HEK293 (cell line): ENCODE measurements around the gene PDLIM7.

Source experiments
- CTCF ChIA-PET: fragments of 350-600 bp; formaldehyde crosslinking; extraction: SDS; loops from one replicate; lab custom pipeline; 2021; ENCODE audit warnings: antibody characterized with exemption; lab: Yijun Ruan, JAX
- POLR2A ChIA-PET: fragments of 300-600 bp; formaldehyde crosslinking; extraction: SDS; loops from one replicate; lab custom pipeline; 2020; ENCODE audit warnings: antibody characterized with exemption, inconsistent platforms; lab: Yijun Ruan, JAX
- H3K27ac ChIP-seq: fragments of 200-500 bp; sonication (Bioruptor generic); 2 replicates; pipeline ENCODE4 v1.5.1; 2014; ENCODE audit warnings: low read depth, low read length, control low read depth, inconsistent platforms; ENCODE audit errors: extremely low read depth
- H3K36me3 ChIP-seq, 2 experiments: fragments of 200-500 bp in 1 of 2; sonication (Bioruptor generic) in 1 of 2; 1 replicate in 1 of 2; 2 replicates in 1 of 2; pipeline ENCODE4 v1.5.1; 2014 to 2017; ENCODE audit warnings: inconsistent platforms in 2 of 2, low read length in 2 of 2; ENCODE audit not compliant: control insufficient read depth in 2 of 2, insufficient read depth in 1 of 2
- H3K4me1 ChIP-seq: fragments of 200-500 bp; sonication (Bioruptor generic); 2 replicates; pipeline ENCODE4 v1.5.1; 2014; ENCODE audit warnings: mild to moderate bottlenecking, low read length, inconsistent platforms; ENCODE audit not compliant: control insufficient read depth, insufficient read depth
- H3K4me3 ChIP-seq: 2 replicates; pipeline ENCODE4 v1.5.1; 2011; ENCODE audit warnings: low read depth, mild to moderate bottlenecking, control low read depth, low read length, moderate library complexity
- H3K9me3 ChIP-seq: fragments of 200-500 bp; sonication (Bioruptor generic); 2 replicates; pipeline ENCODE4 v1.5.1; 2014; ENCODE audit warnings: low read depth, low read length, inconsistent platforms; ENCODE audit not compliant: control insufficient read depth, insufficient read depth
- KLF1 ChIP-seq: fragments of 450-650 bp; formaldehyde crosslinking; IDR thresholded peaks from 2 replicates; pipeline ENCODE4 v1.5.1; 2016; ENCODE audit warnings: missing biosample characterization, missing genetic modification characterization
- KLF10 ChIP-seq: fragments of 450-650 bp; IDR thresholded peaks from 2 replicates; pipeline ENCODE4 v1.5.1; 2018; ENCODE audit warnings: missing biosample characterization, mild to moderate bottlenecking, missing genetic modification characterization
- OSR2 ChIP-seq: fragments of 450-650 bp; formaldehyde crosslinking; IDR thresholded peaks from 2 replicates; pipeline ENCODE4 v1.5.1; 2016; ENCODE audit warnings: missing biosample characterization, missing genetic modification characterization
- ZIC2 ChIP-seq: fragments of 450-650 bp; formaldehyde crosslinking; IDR thresholded peaks from 2 replicates; pipeline ENCODE4 v1.5.1; 2016; ENCODE audit warnings: missing biosample characterization, missing genetic modification characterization
- ZNF335 ChIP-seq: fragments of 450-650 bp; formaldehyde crosslinking; conservative IDR thresholded peaks from 2 replicates; pipeline ENCODE4 v1.5.1; 2016; ENCODE audit warnings: missing biosample characterization, missing genetic modification characterization
- ZNF555 ChIP-seq: fragments of 450-650 bp; formaldehyde crosslinking; conservative IDR thresholded peaks from 2 replicates; pipeline ENCODE4 v1.5.1; 2017; ENCODE audit warnings: missing biosample characterization, mild to moderate bottlenecking, missing genetic modification characterization, inconsistent platforms
- ZNF624 ChIP-seq: fragments of 450-650 bp; formaldehyde crosslinking; IDR thresholded peaks from 2 replicates; pipeline ENCODE4 v1.5.1; 2017; ENCODE audit warnings: missing biosample characterization, missing genetic modification characterization
- ZNF660 ChIP-seq: fragments of 450-650 bp; IDR thresholded peaks from 2 replicates; pipeline ENCODE4 v1.5.1; 2018; ENCODE audit warnings: missing biosample characterization, mild to moderate bottlenecking, missing genetic modification characterization
- ZSCAN23 ChIP-seq: fragments of 450-650 bp; formaldehyde crosslinking; IDR thresholded peaks from 2 replicates; pipeline ENCODE4 v1.5.1; 2016; ENCODE audit warnings: missing biosample characterization, missing genetic modification characterization
- TF ChIP-seq, protein P1 (sequence below): fragments of 450-650 bp; formaldehyde crosslinking; IDR thresholded peaks from 2 replicates; pipeline ENCODE4 v1.5.1; 2016; ENCODE audit warnings: missing biosample characterization, missing genetic modification characterization
- TF ChIP-seq, protein P2 (sequence below): fragments of 450-650 bp; formaldehyde crosslinking; IDR thresholded peaks from 2 replicates; pipeline ENCODE4 v1.5.1; 2016; ENCODE audit warnings: missing biosample characterization, missing genetic modification characterization
- TF ChIP-seq, protein P3 (sequence below): fragments of 450-650 bp; formaldehyde crosslinking; IDR thresholded peaks from 2 replicates; pipeline ENCODE4 v1.5.1; 2017; ENCODE audit warnings: missing biosample characterization, missing genetic modification characterization
- TF ChIP-seq, protein P4 (sequence below): fragments of 450-650 bp; formaldehyde crosslinking; IDR thresholded peaks from 2 replicates; pipeline ENCODE4 v1.5.1; 2016; ENCODE audit warnings: missing biosample characterization, missing genetic modification characterization
- TF ChIP-seq, protein P5 (sequence below): fragments of 450-650 bp; formaldehyde crosslinking; IDR thresholded peaks from 2 replicates; pipeline ENCODE4 v1.5.1; 2016; ENCODE audit warnings: missing biosample characterization, missing genetic modification characterization
- TF ChIP-seq, protein P6 (sequence below): fragments of 450-650 bp; formaldehyde crosslinking; IDR thresholded peaks from 2 replicates; pipeline ENCODE4; 2016; ENCODE audit warnings: missing biosample characterization, missing genetic modification characterization
- TF ChIP-seq, protein P7 (sequence below): fragments of 450-650 bp; formaldehyde crosslinking; IDR thresholded peaks from 2 replicates; pipeline ENCODE4 v1.5.1; 2016; ENCODE audit warnings: missing biosample characterization, missing genetic modification characterization, borderline replicate concordance

The PDLIM7 gene

DNA sequence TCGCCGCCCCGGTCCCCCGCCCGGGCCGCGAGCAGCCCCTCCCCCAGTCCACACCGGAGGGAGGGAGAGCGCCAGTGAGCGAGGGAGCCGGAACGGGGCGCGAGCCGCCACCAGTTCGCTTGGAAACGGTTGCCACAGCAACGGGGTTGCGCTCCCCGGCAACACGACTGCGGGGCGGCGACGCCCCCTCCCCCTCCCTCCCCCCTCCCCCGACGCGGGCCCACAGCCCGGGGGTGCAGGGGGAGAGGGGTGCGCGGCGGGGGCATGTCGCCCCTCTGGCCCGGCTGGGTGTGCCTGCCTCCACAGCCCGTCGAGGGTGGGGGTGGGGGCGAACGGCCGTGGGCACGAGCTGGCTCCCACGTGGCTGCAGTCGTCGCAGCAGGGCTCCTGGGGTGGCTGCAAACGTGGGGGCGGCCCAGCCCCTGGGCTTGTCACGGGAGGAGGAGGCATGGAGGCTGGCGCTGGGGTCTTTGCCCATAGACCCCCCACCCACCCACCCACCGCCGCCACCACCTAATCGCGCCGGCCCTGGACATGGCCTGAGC, 50.3 kb downstream of the PDLIM7 start (continued):
- TF ChIP-seq ZNF624 (tag by site-specific recombination), result no peak
- TF ChIP-seq ZNF555 (tag by site-specific recombination), result no peak
- TF ChIP-seq, protein P1, sequence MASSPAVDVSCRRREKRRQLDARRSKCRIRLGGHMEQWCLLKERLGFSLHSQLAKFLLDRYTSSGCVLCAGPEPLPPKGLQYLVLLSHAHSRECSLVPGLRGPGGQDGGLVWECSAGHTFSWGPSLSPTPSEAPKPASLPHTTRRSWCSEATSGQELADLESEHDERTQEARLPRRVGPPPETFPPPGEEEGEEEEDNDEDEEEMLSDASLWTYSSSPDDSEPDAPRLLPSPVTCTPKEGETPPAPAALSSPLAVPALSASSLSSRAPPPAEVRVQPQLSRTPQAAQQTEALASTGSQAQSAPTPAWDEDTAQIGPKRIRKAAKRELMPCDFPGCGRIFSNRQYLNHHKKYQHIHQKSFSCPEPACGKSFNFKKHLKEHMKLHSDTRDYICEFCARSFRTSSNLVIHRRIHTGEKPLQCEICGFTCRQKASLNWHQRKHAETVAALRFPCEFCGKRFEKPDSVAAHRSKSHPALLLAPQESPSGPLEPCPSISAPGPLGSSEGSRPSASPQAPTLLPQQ (tag by site-specific recombination), result peak; percentile 79
- TF ChIP-seq, protein P2, sequence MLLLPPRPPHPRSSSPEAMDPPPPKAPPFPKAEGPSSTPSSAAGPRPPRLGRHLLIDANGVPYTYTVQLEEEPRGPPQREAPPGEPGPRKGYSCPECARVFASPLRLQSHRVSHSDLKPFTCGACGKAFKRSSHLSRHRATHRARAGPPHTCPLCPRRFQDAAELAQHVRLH, result no peak
- TF ChIP-seq ZSCAN23 (tag by site-specific recombination), result no peak
- TF ChIP-seq, protein P3, sequence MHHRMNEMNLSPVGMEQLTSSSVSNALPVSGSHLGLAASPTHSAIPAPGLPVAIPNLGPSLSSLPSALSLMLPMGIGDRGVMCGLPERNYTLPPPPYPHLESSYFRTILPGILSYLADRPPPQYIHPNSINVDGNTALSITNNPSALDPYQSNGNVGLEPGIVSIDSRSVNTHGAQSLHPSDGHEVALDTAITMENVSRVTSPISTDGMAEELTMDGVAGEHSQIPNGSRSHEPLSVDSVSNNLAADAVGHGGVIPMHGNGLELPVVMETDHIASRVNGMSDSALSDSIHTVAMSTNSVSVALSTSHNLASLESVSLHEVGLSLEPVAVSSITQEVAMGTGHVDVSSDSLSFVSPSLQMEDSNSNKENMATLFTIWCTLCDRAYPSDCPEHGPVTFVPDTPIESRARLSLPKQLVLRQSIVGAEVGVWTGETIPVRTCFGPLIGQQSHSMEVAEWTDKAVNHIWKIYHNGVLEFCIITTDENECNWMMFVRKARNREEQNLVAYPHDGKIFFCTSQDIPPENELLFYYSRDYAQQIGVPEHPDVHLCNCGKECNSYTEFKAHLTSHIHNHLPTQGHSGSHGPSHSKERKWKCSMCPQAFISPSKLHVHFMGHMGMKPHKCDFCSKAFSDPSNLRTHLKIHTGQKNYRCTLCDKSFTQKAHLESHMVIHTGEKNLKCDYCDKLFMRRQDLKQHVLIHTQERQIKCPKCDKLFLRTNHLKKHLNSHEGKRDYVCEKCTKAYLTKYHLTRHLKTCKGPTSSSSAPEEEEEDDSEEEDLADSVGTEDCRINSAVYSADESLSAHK (tag by site-specific recombination), result no peak
- TF ChIP-seq, protein P4, sequence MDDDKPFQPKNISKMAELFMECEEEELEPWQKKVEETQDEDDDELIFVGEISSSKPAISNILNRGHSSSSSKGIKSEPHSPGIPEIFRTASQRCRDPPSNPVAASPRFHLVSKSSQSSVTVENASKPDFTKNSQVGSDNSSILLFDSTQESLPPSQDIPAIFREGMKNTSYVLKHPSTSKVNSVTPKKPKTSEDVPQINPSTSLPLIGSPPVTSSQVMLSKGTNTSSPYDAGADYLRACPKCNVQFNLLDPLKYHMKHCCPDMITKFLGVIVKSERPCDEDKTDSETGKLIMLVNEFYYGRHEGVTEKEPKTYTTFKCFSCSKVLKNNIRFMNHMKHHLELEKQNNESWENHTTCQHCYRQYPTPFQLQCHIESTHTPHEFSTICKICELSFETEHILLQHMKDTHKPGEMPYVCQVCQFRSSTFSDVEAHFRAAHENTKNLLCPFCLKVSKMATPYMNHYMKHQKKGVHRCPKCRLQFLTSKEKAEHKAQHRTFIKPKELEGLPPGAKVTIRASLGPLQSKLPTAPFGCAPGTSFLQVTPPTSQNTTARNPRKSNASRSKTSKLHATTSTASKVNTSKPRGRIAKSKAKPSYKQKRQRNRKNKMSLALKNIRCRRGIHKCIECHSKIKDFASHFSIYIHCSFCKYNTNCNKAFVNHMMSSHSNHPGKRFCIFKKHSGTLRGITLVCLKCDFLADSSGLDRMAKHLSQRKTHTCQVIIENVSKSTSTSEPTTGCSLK (tag by site-specific recombination), result no peak
- TF ChIP-seq, protein P5, sequence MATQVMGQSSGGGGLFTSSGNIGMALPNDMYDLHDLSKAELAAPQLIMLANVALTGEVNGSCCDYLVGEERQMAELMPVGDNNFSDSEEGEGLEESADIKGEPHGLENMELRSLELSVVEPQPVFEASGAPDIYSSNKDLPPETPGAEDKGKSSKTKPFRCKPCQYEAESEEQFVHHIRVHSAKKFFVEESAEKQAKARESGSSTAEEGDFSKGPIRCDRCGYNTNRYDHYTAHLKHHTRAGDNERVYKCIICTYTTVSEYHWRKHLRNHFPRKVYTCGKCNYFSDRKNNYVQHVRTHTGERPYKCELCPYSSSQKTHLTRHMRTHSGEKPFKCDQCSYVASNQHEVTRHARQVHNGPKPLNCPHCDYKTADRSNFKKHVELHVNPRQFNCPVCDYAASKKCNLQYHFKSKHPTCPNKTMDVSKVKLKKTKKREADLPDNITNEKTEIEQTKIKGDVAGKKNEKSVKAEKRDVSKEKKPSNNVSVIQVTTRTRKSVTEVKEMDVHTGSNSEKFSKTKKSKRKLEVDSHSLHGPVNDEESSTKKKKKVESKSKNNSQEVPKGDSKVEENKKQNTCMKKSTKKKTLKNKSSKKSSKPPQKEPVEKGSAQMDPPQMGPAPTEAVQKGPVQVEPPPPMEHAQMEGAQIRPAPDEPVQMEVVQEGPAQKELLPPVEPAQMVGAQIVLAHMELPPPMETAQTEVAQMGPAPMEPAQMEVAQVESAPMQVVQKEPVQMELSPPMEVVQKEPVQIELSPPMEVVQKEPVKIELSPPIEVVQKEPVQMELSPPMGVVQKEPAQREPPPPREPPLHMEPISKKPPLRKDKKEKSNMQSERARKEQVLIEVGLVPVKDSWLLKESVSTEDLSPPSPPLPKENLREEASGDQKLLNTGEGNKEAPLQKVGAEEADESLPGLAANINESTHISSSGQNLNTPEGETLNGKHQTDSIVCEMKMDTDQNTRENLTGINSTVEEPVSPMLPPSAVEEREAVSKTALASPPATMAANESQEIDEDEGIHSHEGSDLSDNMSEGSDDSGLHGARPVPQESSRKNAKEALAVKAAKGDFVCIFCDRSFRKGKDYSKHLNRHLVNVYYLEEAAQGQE, result no peak
- TF ChIP-seq KLF10, result no peak
- TF ChIP-seq ZNF335 (tag by site-specific recombination), result no peak
- no peak for TF ChIP-seq OSR2 (tag by site-specific recombination)
- TF ChIP-seq KLF1, result 0 out of 2 replicates have a peak, but pooled peaks have one; percentile 14

DNA sequence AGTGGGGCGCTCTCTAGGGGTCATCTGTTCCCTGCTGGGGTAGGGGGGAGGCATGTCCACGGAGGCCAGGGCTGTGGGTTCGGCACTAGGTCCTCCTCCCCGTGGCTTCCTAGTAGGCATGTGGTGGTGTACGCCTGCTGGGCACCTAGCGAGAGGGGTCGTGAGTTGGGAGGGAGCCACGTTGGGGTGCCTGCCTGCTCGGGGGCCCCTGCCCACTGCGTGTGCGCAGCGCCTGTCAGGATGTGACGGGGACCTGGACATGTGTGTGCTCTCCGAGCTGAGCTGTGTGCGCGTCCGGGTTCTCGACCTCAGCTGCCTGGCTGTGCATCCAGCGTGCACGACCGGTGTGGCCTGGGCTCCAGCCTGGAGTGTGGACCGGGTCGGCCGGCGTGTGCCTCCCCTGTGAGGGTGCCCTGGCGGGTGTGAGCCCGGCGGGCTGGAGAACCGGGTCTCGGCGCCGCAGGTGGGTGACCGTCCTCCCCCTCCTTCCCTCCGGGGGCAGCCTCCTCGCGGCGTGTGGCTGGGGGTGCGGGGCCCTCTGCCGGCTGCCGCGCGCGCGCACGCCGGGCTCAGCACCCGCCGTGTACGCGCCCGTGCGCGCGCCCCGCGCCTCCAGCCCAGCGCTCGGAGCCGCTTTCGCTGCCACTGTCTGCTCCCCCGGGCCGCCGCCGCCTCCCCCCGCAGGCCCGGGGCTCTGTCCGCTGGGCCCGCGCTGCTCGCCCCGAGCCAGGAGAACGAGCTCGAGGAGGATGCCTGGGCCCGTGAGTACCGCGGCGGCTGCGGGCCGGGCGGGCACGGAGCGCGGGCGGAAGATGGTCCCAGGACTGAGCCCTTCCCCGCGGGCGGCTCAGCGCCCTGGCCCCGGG, 51.0 kb downstream of the PDLIM7 start, which contains the start of gene PRR7:
Gene PRR7 (plus strand): TSS at position 615 of the 866 bp plus-strand sequence. CDS start 8,254 bp downstream, outside the sequence.
- Histone ChIP-seq H3K4me1 (no peaks in the 10 kb centered on the region), H3K27ac (peak within 1 kb of the TSS; percentile 60; the same call in 1 of the 2 replicates), H3K4me3 (peak within 1 kb of the TSS; percentile 54), H3K36me3 (peaks cover 0 to 13% of the 10 kb centered on the region in 2 experiments; a peak in 1 of 3 replicates), H3K9me3 (no peaks in the 10 kb centered on the region)
- ChIA-PET POLR2A (interaction anchor here (0.6 to 3.3 kb wide), 17 partner anchors 8 to 310 kb away, joined by 3 to 19 read pairs (median 4); partner anchors contain the start of gene GRK6), CTCF (interaction anchor here (0.7 to 4.1 kb wide), 12 partner anchors 9 to 333 kb away, joined by 3 to 40 read pairs (median 6); no protein-coding TSS in a partner anchor)
- TF ChIP-seq ZIC2 (peak; percentile 98), ZNF660 (tag by site-specific recombination) (peak; percentile 35; the same call in 1 of the 2 replicates)
- TF ChIP-seq, protein P6, sequence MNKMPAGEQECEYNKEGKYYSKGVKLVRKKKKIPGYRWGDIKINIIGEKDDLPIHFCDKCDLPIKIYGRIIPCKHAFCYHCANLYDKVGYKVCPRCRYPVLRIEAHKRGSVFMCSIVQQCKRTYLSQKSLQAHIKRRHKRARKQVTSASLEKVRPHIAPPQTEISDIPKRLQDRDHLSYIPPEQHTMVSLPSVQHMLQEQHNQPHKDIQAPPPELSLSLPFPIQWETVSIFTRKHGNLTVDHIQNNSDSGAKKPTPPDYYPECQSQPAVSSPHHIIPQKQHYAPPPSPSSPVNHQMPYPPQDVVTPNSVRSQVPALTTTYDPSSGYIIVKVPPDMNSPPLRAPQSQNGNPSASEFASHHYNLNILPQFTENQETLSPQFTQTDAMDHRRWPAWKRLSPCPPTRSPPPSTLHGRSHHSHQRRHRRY (tag by site-specific recombination), result peak; percentile 76; the same call in 1 of the 2 replicates
- TF ChIP-seq, protein P7, sequence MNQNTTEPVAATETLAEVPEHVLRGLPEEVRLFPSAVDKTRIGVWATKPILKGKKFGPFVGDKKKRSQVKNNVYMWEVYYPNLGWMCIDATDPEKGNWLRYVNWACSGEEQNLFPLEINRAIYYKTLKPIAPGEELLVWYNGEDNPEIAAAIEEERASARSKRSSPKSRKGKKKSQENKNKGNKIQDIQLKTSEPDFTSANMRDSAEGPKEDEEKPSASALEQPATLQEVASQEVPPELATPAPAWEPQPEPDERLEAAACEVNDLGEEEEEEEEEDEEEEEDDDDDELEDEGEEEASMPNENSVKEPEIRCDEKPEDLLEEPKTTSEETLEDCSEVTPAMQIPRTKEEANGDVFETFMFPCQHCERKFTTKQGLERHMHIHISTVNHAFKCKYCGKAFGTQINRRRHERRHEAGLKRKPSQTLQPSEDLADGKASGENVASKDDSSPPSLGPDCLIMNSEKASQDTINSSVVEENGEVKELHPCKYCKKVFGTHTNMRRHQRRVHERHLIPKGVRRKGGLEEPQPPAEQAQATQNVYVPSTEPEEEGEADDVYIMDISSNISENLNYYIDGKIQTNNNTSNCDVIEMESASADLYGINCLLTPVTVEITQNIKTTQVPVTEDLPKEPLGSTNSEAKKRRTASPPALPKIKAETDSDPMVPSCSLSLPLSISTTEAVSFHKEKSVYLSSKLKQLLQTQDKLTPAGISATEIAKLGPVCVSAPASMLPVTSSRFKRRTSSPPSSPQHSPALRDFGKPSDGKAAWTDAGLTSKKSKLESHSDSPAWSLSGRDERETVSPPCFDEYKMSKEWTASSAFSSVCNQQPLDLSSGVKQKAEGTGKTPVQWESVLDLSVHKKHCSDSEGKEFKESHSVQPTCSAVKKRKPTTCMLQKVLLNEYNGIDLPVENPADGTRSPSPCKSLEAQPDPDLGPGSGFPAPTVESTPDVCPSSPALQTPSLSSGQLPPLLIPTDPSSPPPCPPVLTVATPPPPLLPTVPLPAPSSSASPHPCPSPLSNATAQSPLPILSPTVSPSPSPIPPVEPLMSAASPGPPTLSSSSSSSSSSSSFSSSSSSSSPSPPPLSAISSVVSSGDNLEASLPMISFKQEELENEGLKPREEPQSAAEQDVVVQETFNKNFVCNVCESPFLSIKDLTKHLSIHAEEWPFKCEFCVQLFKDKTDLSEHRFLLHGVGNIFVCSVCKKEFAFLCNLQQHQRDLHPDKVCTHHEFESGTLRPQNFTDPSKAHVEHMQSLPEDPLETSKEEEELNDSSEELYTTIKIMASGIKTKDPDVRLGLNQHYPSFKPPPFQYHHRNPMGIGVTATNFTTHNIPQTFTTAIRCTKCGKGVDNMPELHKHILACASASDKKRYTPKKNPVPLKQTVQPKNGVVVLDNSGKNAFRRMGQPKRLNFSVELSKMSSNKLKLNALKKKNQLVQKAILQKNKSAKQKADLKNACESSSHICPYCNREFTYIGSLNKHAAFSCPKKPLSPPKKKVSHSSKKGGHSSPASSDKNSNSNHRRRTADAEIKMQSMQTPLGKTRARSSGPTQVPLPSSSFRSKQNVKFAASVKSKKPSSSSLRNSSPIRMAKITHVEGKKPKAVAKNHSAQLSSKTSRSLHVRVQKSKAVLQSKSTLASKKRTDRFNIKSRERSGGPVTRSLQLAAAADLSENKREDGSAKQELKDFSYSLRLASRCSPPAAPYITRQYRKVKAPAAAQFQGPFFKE (tag by site-specific recombination), result 0 out of 2 replicates have a peak, but pooled peaks have one; percentile 47
